GM18861 (cell line): Measurements from ENCODE around the gene SNX32.

Source experiments
- ATAC-seq: cut with Tn5 transposase; IDR thresholded peaks from one replicate; pipeline ENCODE4 v1.9.1; 2021; ENCODE audit not compliant: unreplicated experiment

Gene SNX32

DNA sequence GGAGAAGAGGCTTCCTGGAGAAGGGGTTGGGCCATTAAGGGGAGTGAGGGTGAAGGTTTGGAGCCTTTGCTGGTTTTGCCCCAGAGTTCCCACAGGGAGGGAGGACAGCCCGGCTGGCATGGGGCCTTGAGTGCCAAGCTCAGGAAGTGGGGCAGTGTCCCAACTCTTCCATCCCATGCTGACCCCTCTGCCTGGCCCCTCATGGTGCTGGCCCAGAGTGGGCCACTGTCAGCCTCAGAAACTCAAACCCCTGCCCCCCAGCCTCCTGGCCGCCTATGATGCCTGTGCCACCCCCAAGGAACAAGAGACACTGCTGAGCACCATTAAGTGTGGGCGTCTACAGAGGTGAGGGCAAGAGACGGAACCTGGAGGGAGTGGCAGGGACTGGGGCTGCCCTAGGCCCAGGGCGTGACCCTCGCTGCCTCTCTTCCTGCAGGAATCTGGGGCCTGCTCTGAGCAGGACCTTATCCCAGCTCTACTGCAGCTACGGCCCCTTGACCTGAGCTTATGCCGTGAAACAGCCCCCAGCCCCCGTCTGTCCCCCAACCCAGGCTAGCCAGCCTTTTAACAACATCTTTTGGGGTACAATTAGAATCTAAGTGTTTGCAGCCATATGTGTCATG, 31.9 kb downstream of the SNX32 start:
- ATAC-seq, result no peak

DNA sequence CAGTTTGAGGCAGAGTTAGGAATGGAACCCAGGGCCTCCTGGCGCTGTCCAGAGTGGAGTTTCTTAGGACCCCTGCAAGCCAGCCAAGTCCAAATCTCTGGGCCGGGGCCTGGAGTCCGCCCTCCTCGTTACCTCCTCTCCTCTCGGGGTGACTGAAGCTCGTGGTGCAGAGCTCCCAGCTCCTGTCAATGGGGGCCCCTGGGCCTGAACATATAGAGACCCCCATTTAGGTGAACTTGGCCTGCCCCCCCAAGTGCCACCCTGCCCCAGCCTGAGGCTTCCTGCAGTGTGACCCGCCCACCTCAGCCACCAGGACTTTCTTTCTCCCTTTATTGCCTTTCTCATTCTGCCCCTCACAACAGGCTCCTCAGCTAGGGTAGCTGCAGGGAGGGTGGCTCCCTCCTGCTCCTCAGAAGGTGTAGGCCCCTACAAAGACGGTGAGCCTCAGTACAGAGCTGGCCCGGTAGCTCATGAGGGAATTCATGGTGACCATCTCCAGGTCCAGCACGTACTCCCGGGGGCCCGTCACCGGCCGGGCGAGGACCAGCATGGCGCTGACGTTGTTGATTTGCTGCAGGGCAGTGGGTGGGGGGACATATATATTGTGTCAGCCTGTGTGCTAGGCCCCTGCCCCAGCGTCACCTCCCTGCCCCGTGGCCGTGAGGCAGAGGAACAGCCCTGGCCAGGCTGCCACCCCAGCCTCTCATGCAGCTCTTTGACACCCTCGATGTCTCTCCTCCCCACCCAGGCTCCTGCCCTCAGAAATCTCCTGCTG, 32.9 kb downstream of the SNX32 start:
- no peak for ATAC-seq

DNA sequence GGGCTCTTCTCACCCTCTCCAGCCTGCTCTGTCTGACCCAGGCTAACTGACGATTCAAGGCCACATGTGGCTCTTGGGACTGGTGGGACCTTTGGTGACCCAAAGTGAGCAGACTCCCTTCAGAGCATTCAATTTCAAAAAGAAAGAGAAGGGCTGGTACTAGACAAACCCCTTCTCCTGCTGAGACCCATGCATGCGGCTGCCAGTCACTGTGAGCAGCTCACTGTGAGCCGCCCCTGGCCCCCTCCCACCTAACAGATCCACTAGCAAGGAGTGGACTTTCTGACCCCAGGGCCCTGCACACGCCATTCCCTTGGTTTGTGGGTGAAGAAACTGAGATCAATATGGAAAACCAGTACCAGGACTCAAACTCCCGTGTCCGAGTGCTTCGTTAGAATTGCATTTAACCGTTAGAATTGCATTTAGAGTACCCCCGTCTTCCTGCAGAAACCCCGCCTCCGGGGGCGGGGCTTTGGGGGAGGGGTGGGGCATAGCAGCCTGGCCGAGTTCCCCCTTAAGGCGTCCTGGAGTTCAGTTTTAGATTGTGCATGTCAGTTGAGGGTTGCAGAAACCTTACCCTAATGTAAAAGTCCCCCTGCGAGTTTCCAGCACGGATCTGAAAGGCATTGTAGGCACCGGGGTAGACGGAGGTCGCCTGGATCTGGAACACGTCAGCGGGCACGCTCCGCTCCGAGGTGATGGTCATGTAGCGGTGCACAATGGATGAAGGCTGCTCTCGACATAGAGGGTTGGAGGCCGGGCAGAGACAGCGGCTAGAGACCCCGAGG, 33.7 kb downstream of the SNX32 start:
- ATAC-seq, result no peak

DNA sequence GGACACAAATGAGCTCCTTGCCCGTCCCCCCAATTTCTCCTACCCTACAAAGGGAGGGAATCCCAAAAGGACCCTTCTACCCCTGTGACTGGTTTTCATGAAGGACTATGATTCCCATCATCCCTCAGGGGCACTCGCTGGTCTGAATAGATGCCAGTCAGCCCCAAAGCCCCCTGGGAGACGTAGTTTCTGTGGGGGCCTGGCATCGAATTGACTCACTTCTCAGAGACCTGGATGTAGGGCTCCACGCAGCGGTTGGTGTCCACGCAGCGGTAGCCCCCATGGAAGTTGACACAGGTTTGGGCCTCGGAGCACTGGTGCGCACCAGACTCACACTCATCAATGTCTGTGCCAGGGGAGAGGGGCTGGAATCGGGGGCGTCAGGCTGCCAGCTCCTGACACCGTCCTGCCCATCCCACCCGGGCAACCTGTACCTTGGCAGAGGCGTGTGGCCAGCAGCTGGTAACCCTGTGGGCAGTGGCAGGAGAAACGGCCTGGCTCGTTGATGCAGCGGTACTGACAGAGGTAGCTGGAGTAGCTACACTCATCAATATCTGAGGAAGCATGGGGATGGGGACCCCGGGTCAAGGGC, 34.4 kb downstream of the SNX32 start:
- no peak for ATAC-seq

DNA sequence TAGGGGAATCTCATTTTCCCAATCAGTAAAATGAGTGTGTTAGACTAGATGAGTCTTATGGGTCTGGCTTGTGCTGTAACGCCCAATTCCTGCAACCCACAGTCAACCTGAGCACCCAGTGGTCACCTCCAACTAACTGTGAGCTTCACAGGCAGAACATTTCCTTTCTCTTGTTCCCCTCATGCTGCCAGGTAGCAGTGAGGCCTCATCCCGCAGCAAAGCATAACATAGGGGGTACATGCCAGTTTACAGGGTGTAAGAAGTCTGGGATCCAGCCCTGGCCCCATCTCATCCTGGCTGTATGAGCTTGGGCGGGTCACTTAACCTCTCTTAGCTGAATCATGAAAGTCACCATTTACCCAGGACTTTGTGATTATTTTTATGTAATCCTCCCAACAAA, 35.1 kb downstream of the SNX32 start:
- ATAC-seq, result no peak

DNA sequence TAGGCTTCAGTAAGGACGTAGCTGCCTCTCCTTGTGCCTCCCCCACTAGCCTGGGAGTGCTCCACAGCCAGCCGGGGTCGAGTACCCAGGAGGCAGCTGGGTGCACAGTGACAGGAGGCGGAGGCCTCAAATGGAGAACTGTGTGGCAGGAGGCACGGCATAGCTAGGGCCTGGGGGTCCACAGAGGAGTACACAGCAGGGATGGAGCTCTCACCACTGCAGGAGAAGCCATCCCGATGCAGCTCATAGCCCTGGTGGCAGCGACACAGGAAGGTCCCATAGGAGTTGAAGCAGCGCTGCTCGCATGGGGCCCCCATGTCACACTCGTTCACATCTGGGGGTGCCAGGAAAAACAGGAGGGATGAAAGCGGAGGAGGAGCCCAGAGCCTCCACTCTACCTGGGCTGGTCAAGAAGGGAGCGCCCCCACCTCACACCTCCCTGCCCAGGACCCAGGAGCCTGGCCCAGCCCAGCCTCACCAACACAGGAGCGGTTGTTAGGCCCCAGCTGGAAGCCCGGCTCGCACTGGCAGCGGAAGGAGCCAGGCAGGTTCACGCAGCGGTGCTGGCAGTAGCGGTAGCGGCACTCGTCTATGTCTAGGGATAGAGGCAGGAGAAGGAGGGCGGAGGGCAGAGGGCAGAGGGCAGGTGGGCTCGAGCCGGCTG, 36.0 kb downstream of the SNX32 start:
- no peak for ATAC-seq

DNA sequence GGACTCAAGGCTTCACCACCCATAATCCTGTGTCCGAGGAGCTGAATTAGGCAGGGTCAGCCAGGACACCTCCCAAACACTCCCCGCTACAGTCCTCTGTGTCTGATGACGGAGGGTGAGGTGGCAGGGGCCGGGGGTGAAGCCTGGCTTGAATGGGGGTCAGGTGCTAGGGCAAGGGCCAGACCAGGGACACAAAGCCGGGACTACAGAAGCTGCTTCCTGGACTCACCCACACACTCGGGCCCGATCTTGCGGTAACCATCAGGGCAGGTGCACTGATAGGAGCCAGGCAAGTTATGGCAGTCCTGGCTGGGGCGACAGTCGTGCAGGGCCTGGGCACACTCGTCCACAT, 36.5 kb downstream of the SNX32 start:
- no peak for ATAC-seq

DNA sequence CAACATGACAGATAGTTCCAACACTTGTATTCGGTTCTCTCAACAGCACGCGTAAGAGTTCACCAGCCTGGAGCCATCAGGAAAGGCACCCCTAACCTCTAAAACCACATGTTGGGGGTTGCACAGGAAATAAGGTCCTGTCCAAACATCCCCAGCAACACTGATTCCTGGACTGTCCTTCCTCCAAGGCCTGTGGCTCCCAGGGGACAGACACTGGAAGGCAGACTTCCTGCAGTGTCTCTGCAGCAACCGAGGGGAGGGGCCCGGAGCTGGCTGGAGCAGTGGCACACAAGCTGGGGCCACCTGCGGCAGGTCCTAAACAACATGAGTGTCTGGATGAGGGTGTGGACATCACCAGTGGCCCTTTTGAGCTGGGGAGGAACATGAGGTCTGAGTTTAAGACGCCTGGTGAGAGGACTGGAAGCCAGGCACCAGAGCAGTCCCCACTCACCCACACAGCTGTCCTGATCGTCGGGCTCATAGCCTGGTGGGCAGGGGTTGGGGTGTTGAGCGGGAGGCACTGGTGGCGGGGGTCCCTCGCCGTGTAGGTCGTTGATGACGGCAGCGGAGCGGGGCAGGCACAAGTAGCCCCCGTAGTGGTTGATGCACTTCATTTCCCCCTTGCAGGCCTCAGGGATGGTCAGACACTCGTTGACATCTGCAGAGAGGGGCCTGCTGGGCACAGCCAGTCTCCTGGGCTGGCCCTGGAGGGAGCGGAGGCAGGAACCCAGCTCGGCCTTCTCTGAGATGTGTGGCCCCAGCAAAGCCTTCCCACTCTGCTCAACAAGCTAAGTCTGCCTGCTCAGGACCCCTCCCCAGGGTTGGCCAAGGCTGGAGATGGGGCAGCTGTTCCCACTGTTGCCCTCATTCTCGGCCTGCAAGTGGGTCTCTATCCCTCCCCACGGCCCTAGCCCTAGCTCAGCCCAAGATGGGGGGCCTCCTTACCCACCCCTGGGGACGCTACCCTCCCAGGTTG, 37.2 kb downstream of the SNX32 start:
- ATAC-seq, result no peak

DNA sequence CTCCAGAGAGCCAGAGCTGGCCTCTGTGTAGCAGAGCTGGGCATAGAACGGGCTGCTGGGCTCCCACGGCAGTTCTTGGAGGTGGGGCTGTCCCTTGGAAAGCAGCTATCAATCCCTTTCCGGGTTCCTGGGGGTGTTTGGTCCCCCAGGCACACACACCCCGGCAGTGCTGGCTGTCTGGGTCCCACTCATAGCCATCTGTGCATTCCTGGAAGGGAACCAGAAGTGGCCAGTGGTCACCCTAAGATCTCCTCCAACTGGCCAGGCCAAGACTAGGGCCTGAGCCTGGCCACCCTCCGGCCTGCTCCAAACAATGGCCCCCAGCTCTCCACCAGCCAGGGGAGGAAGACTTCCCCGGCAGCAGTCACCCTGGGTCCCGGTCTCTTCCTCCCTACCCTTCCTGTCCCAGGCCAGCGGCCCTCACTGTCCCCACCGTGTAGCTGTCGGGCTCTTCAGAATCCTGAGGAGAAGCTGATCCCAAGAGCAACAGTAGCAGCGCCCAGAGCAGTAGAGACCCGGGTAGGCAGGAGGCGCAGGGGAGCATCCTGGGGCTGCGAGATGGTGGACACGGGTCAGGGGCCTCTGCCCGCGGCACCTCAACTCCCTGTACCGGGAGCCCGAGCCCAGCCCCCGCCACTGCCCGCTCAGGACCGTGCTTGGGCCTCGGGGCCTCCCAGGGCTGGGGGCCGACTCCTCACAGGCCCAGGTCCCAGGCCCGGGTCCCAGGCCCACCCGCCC, 38.2 kb downstream of the SNX32 start:
- no peak for ATAC-seq

DNA sequence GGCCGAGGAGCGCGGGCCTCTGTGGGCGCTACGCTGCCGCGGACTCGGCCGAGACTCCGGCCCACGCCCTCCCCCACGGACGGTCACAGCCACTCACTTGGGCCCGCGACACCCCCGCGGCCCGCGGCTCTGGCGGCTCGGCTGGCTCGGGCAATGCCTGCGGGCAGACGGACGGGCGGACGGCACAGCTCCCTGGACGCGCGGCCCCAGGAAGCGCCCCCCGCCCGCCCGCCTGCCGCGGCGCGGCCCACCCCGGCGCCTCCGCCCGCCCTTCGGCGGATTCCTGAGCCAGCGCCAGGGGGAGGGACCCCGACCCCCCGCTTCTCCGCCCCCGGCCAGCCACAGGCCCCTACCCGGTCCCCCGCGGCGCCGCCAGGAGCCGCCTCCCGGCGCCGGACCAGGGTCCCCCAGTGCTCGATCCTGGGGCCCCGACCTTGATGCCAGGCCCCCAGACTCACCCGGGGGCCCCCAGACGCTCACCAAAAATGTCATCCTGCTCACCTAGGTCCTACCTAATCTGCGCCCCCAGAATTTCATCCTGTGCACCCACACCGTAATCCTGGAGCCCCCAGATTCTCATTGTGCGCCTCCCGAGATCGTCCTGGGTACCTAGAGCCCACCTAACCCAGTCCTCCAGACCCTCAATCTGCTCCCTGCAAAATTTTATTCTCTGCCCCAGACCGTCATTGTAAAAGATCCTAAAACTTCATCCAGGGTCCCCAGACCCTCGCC, 39.0 kb downstream of the SNX32 start, which contains the start of gene EFEMP2:
EFEMP2 (minus strand) TSS at position 215 of the 732 bp plus-strand sequence. CDS start 446 bp downstream, outside the sequence.
- no peak for ATAC-seq

DNA sequence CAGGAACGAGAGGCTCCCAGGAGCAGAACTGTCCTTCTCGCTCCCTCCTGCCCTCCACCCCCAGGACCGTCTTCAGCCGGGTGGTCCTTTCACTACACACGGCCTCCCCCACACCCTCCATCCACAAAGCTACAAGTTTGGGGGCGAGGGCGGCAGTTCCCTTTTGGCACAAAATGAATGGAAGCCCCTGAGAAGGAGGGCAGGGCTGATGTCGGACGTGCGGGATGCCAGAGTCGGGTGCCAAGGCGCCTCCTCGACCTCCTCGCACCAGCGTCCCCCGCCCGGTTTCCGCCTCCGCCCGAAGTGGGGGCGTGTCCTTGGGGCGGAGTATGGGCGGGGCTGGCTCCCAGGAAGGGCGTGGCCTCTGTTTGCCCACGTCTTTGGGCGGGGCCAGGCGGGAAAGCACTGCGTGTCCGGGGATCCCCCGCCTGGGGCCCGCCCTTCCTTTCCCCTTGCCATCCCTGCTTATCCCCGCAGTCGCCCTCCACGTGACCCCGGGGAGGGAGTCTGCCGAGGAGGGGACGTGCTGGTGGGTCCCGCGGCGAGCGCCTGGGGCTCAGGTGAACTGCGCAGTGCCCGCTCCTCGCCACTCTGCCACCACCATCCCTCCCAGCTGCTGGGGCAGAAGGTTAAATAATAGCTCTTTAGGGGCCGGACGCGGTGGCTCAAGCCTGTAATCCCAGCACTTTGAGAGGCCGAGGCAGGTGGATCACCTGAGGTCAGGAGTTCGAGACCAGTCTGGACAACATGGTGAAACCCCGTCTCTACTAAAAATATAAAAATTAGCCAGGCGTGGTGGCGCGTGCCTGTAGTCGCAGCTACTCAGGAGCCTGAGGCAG, 39.8 kb downstream of the SNX32 start:
- peak; percentile 61 for ATAC-seq

DNA sequence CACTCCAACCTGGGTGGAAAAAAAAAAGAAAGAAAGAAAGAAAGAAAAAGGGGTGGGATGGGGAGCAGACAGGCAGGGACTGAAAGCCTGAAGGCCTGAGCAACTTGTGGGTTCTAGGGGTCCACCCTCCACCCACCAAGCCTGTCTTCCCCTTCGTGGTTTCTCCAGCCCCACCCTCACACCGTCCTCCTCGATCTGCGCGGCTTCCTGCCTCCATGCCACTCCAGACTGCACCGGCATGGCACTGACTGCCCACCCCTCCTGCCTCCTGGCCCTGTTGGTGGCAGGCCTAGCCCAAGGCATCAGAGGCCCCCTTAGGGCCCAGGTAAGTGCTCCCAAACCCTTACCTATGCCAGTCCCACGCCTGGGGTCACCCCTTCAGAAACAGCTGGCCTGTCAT, 45.9 kb downstream of the SNX32 start, which contains the start of gene CTSW:
CTSW (plus strand) TSS at position 221 of the 400 bp plus-strand sequence; CDS start at position 239, 18 bp downstream.
- no peak for ATAC-seq

DNA sequence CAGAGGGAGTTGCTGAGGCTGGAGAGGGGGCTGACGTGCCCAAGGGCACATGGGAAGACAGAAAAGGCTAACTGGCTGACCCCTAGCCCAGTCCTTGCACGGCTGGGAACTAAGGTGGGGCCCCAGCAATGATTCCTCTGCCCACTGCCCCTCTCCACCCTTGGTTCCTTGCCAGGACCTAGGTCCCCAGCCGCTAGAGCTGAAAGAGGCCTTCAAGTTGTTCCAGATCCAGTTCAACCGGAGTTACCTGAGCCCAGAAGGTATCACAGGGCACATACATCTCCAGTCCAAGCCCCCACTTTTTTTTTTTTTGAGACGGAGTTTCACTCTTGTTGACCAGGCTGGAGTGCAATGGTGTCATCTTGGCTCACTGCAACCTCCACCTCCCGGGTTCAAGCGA, 46.3 kb downstream of the SNX32 start:
- no peak for ATAC-seq

DNA sequence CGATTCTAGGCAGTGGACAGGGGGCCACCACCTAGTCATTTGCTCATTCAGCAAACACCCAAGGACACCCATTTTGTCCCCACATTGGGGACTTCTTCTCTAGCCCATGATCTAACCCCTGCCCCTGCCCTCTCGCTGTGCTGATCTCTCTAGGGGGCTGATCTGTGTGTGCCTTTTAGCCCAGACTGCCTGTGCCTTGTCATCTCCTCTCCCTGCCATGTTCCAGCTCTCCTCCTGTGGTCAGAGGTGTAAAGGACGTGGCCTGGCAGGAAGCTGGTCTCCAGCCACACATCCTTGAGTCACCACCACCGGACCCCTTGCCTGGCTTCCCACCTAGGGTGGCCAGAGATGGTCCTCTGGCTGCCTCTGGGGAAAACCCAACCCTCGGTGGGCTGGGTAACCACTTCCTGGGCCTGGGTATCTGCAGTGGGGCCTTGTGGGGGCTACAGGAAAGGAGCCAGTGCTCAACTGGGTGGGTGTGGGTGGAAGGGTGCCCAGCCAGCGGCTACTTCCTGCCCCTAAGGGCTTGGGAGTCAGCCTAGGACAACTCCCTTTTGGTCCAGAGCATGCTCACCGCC, 47.2 kb downstream of the SNX32 start:
- ATAC-seq, result no peak

DNA sequence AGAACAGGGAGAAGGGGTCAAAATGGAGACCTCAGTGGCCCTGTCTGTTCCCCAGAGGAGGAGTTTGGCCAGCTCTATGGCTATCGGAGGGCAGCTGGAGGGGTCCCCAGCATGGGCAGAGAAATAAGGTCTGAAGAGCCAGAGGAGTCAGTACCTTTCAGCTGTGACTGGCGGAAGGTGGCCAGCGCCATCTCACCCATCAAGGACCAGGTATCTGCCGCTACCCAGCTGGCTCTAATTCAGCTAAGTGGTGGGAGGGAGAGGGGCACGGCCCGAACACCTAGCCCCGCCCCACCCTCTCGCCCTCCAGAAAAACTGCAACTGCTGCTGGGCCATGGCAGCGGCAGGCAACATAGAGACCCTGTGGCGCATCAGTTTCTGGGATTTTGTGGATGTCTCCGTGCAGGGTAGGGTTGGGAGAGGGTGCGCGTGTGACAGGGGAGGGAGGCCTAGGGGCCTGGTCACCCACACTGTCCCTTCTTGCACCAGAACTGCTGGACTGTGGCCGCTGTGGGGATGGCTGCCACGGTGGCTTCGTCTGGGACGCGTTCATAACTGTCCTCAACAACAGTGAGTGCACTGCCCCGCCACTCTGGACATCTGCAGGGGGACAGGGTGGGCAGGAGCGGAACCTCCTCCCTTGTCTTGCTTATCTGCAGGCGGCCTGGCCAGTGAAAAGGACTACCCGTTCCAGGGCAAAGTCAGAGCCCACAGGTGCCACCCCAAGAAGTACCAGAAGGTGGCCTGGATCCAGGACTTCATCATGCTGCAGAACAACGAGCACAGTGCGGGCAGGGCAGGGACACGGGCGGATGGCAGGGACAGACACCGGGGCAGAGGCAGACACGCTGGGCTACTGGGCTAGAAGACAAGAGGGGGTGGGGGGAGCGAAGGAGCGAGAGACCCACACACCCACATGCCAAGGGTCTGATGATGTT, 48.6 kb downstream of the SNX32 start:
- no peak for ATAC-seq
